Endodermal cell (in vitro differentiated cells): ENCODE data around the gene RTL1. TPM values are rescaled to one million over a fixed set of nuclear protein-coding genes. Genes with fewer than 3 reads are reported as not detected.

ENCODE experiments used
- DNase-seq: peaks from one replicate; pipeline ENCODE4 v3.0.0-alpha.2; 2017
- H3K27ac ChIP-seq: 2 replicates; pipeline ENCODE4 v1.5.1; 2013; ENCODE audit warnings: mild to moderate bottlenecking, low read depth, low read length, moderate library complexity
- H3K27me3 ChIP-seq: 2 replicates; pipeline ENCODE4 v1.6.1; 2013; ENCODE audit warnings: mild to moderate bottlenecking, low read length, moderate library complexity; ENCODE audit not compliant: insufficient read depth, control insufficient read depth, poor library complexity, severe bottlenecking
- H3K36me3 ChIP-seq: 2 replicates; pipeline ENCODE4 v1.7.0; 2013; ENCODE audit warnings: mild to moderate bottlenecking, low read length, moderate library complexity; ENCODE audit not compliant: control insufficient read depth, insufficient read depth
- H3K4me1 ChIP-seq: one replicate; pipeline ENCODE4 v1.7.0; 2013; ENCODE audit warnings: low read length; ENCODE audit not compliant: control insufficient read depth, insufficient read depth
- H3K4me3 ChIP-seq: 2 replicates; pipeline ENCODE4 v1.5.1; 2013; ENCODE audit warnings: mild to moderate bottlenecking, low read length, moderate library complexity
- H3K9ac ChIP-seq: 2 replicates; pipeline ENCODE4 v1.6.1; 2013; ENCODE audit warnings: mild to moderate bottlenecking, low read length, moderate library complexity; ENCODE audit not compliant: poor library complexity, severe bottlenecking; ENCODE audit errors: extremely low read depth
- H3K9me3 ChIP-seq: 2 replicates; pipeline ENCODE4 v1.6.1; 2013; ENCODE audit warnings: mild to moderate bottlenecking, low read length, moderate library complexity; ENCODE audit not compliant: control insufficient read depth
- H3K27ac Mint-ChIP-seq: 2 replicates; pipeline ENCODE4 v1.8.0; 2020; ENCODE audit warnings: mixed read lengths
- H3K27me3 Mint-ChIP-seq: 2 replicates; pipeline ENCODE4 v1.8.0; 2021; ENCODE audit warnings: mild to moderate bottlenecking, mixed read lengths; ENCODE audit not compliant: insufficient read depth
- H3K36me3 Mint-ChIP-seq: 2 replicates; pipeline ENCODE4 v1.8.0; 2020; ENCODE audit warnings: low read depth, mixed read lengths
- H3K4me1 Mint-ChIP-seq: 2 replicates; pipeline ENCODE4 v1.8.0; 2020; ENCODE audit warnings: mixed read lengths
- H3K4me3 Mint-ChIP-seq: 2 replicates; pipeline ENCODE4 v1.8.0; 2020; ENCODE audit warnings: mild to moderate bottlenecking, moderate library complexity, mixed read lengths
- H3K9me3 Mint-ChIP-seq: 2 replicates; pipeline ENCODE4 v1.8.0; 2020; ENCODE audit warnings: mild to moderate bottlenecking, mixed read lengths
- CTCF ChIP-seq: fragments of 200-600 bp; sonication (generic); conservative IDR thresholded peaks from 2 replicates; pipeline ENCODE4 v1.5.0; 2021; ENCODE audit warnings: antibody characterized with exemption, mild to moderate bottlenecking
- WGBS, 2 experiments: methylation state at CpG; one replicate each; pipeline versions ENCODE4 v1.1.5 to v1.1.7; 2013; ENCODE audit warnings: missing lambda C conversion rate in 2 of 2, mixed read lengths in 1 of 2; ENCODE audit not compliant: insufficient coverage in 1 of 2, insufficient read length in 1 of 2; 5-methylcytosine and 5-hydroxymethylcytosine counted together
- total RNA-seq, 2 donors: library from RNA; stranded (reverse); fragmentation: NEBNext Ultra II Directional in 1 of 2; extraction: Animal tissue kit (Norgen Biotek cat#: 25700) in 1 of 2; gene quantifications; 2 replicates in 1 of 2; 3 replicates in 1 of 2; pipeline ENCODE4 v1.2.1, GENCODE V29; 2021

Gene RTL1
- total RNA-seq, 2 donors from 2014 or later = 0.86 to 2.0 TPM

GRCh38 chr14:100930270-100930669, 26.7 kb upstream of the RTL1 start:
- no peak for TF ChIP-seq CTCF
- no peaks in the 10 kb centered on the region for H3K36me3 Mint-ChIP-seq
- peaks cover 12% of the 10 kb centered on the region for H3K9me3 Mint-ChIP-seq
- Histone ChIP-seq H3K27ac (no peak overlapping the region), H3K9me3 (peaks cover 4% of the 10 kb centered on the region), H3K4me3 (no peak overlapping the region), H3K4me1 (no peaks in the 10 kb centered on the region), H3K9ac (no peak overlapping the region), H3K36me3 (no peaks in the 10 kb centered on the region), H3K27me3 (no peaks in the 10 kb centered on the region)
- peaks cover 13% of the 10 kb centered on the region for H3K27me3 Mint-ChIP-seq
- DNase-seq = no peak
- WGBS, 2 experiments = 96 to 100% methylated on average over 2 of the region's 2 CpGs
- no peak overlapping the region for H3K27ac Mint-ChIP-seq
- H3K4me3 Mint-ChIP-seq = no peak overlapping the region
- H3K4me1 Mint-ChIP-seq = peaks cover 2% of the 10 kb centered on the region

- no peaks in the 10 kb centered on the region for H3K36me3 ChIP-seq
- peaks cover 10% of the 10 kb centered on the region for H3K27me3 ChIP-seq
- no peak overlapping the region for H3K4me3 ChIP-seq
- Mint-ChIP-seq H3K36me3 (no peaks in the 10 kb centered on the region), H3K27ac (no peak overlapping the region), H3K27me3 (no peaks in the 10 kb centered on the region), H3K4me3 (no peak overlapping the region), H3K9me3 (no peaks in the 10 kb centered on the region), H3K4me1 (no peaks in the 10 kb centered on the region)
- TF ChIP-seq CTCF = no peak
- no peak overlapping the region for H3K27ac ChIP-seq
- H3K4me1 ChIP-seq = no peaks in the 10 kb centered on the region
- no peaks in the 10 kb centered on the region for H3K9me3 ChIP-seq
- WGBS, 2 experiments = 77 to 100% methylated on average over 2 of the region's 2 CpGs
- DNase-seq = no peak
- H3K9ac ChIP-seq = no peak overlapping the region
Measured at GRCh38 chr14:100915560-100915959, 12.0 kb upstream of the RTL1 start.

- H3K36me3 Mint-ChIP-seq = no peaks in the 10 kb centered on the region
- H3K9me3 Mint-ChIP-seq = peaks cover 3% of the 10 kb centered on the region
- Histone ChIP-seq H3K36me3 (no peaks in the 10 kb centered on the region), H3K4me3 (no peak overlapping the region), H3K27me3 (peaks cover 10% of the 10 kb centered on the region), H3K27ac (no peak overlapping the region), H3K4me1 (no peaks in the 10 kb centered on the region), H3K9me3 (peaks cover 7% of the 10 kb centered on the region), H3K9ac (no peak overlapping the region)
- no peak overlapping the region for H3K4me3 Mint-ChIP-seq
- WGBS, 2 experiments = 88 to 94% methylated on average over 2 to 3 of the region's 3 CpGs
- H3K27me3 Mint-ChIP-seq = no peaks in the 10 kb centered on the region
- H3K27ac Mint-ChIP-seq = no peak overlapping the region
- no peak for DNase-seq
- no peak for TF ChIP-seq CTCF
- no peaks in the 10 kb centered on the region for H3K4me1 Mint-ChIP-seq
Measured at GRCh38 chr14:100914597-100915021, 11.1 kb upstream of the RTL1 start.
